Subcutaneous adipose tissue (tissue), 4 donors: ENCODE results near the gene CERCAM. TPM values are rescaled to one million over a fixed set of nuclear protein-coding genes. Genes with fewer than 3 reads are reported as not detected.

ENCODE experiments used
- CTCF ChIP-seq: fragments of 450-650 bp; IDR thresholded peaks from one replicate; pipeline ENCODE4 v1.5.1; 2016; ENCODE audit warnings: low read depth, mild to moderate bottlenecking, control low read depth, antibody characterized with exemption, moderate library complexity
- total RNA-seq, 4 donors: library from RNA; depleted of rRNA; stranded (reverse); fragments of >200 nt; gene quantifications; one replicate each; pipeline ENCODE4 v1.1.0, GENCODE V29; 2016

Gene CERCAM
- total RNA-seq, 4 donors from 2014 or later = 8.3 to 34.7 (median 31.4) TPM

GRCh38 chr9:128424268-128424780, 3.7 kb downstream of the CERCAM start:
- no peak for TF ChIP-seq CTCF

GRCh38 chr9:128428644-128429512, 8.2 kb downstream of the CERCAM start:
- TF ChIP-seq CTCF = no peak

GRCh38 chr9:128429513-128430086, 8.9 kb downstream of the CERCAM start:
- TF ChIP-seq CTCF = no peak

- no peak for TF ChIP-seq CTCF
These were observed 10.6 kb downstream of the CERCAM start for GRCh38 chr9:128431207-128431606.

- TF ChIP-seq CTCF = no peak
These were observed 13.7 kb downstream of the CERCAM start for GRCh38 chr9:128434340-128434739.

- TF ChIP-seq CTCF = no peak
These were observed 15.0 kb downstream of the CERCAM start for GRCh38 chr9:128435611-128436010.

- TF ChIP-seq CTCF = no peak
These were observed 17.9 kb downstream of the CERCAM start for GRCh38 chr9:128438343-128439109.
